GM19351 (cell line): ENCODE measurements around the gene SARDH.

Experiments
- ATAC-seq: cut with Tn5 transposase; IDR thresholded peaks from one replicate; pipeline ENCODE4 v1.9.1; 2021; ENCODE audit warnings: mild to moderate bottlenecking, moderate library complexity; ENCODE audit not compliant: unreplicated experiment

Gene SARDH

GRCh38 chr9:133715866-133716563, 22.1 kb downstream of the SARDH start:
- no peak for ATAC-seq

- ATAC-seq = no peak
Observed at GRCh38 chr9:133715295-133715865, 22.8 kb downstream of the SARDH start.

GRCh38 chr9:133714606-133715294, 23.4 kb downstream of the SARDH start:
- no peak for ATAC-seq

GRCh38 chr9:133713960-133714495, 24.1 kb downstream of the SARDH start:
- ATAC-seq = no peak

GRCh38 chr9:133713150-133713959, 24.8 kb downstream of the SARDH start:
- ATAC-seq = no peak

- no peak for ATAC-seq
Observed at GRCh38 chr9:133712221-133713100, 25.7 kb downstream of the SARDH start.

GRCh38 chr9:133711428-133712220, 26.5 kb downstream of the SARDH start:
- ATAC-seq = no peak

- no peak for ATAC-seq
Observed at GRCh38 chr9:133710661-133711427, 27.3 kb downstream of the SARDH start.

GRCh38 chr9:133709691-133710571, 28.2 kb downstream of the SARDH start:
- no peak for ATAC-seq

- ATAC-seq = no peak
Observed at GRCh38 chr9:133709015-133709611, 29.0 kb downstream of the SARDH start.

- no peak for ATAC-seq
Observed at GRCh38 chr9:133708246-133709014, 29.7 kb downstream of the SARDH start.

- ATAC-seq = no peak
Observed at GRCh38 chr9:133707763-133708245, 30.3 kb downstream of the SARDH start.

- no peak for ATAC-seq
Observed at GRCh38 chr9:133707065-133707762, 30.9 kb downstream of the SARDH start.

GRCh38 chr9:133706307-133707050, 31.7 kb downstream of the SARDH start:
- ATAC-seq = no peak

GRCh38 chr9:133705576-133705975, 32.6 kb downstream of the SARDH start:
- no peak for ATAC-seq
